ENCODE results near the gene EDN1.

Gene EDN1

DNA sequence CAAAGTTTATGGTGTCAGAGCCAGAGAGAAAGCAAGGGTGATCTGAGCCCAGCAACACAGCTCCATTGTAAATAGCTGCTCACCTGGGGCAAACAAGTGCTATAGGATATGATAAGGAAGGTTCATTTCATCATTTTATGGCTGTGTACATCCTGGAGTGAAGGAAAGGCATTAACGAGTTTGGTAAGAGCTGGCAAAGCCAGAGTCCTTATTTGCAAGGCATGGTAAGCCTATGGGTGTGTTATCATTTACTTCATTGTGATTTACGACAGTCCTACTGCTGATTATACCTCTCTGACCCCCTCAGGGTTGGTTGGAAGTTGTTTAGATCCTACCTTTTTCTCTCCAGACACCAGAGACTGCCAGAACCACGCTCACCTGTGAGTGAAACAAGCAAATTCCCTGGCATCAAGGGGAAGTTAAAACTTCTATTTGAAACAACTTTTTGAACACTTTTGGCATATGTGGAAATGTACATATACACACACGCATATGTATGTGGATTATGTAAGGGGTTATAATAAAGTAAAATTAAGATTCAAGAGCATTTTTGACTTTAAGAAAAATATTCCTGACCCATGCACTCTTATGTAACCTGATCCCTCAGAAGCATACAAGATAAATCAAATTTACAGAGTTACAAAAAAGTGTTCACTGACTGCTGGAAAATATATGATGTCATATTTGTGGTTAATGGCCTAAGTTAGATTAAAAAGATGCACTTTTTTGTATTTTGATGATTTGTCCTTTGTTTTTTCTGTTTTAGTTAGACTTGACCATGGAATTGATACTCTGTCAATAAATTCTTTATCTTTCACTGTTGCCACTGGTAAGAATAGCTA is 40.4 kb upstream of the EDN1 start:
- Histone ChIP-seq H3F3A (ENCODE audit: insufficient read depth) (no peaks in the 10 kb centered on the region), H3K9me3 (ENCODE audit: insufficient read depth, low read length) (no peaks in the 10 kb centered on the region), H3K4me2 (ENCODE audit: low read depth, low read length, poor library complexity, severe bottlenecking) (no peak overlapping the region), H3K4me3 (ENCODE audit: insufficient read depth, low read length, poor library complexity, severe bottlenecking) (no peak overlapping the region), H3K27ac (ENCODE audit: low read depth, low read length) (no peak overlapping the region), H3K36me3 (ENCODE audit: low read length) (no peaks in the 10 kb centered on the region), H3K9me2 (replicated peaks; ENCODE audit: insufficient read depth, low read length) (no peaks in the 10 kb centered on the region), H3K79me2 (ENCODE audit: insufficient read depth, low read length) (no peaks in the 10 kb centered on the region), H4K20me1 (ENCODE audit: low read depth, low read length) (no peaks in the 10 kb centered on the region), H2AFZ (ENCODE audit: low read depth, low read length, severe bottlenecking) (no peak overlapping the region), H3K27me3 (ENCODE audit: low read length) (no peaks in the 10 kb centered on the region), H3K9ac (ENCODE audit: low read length) (no peak overlapping the region)
- TF ChIP-seq EZH2phosphoT487 (conservative IDR thresholded peaks at IDR 0.05; ENCODE audit: low read length): no peak
- TF ChIP-seq, protein P1, sequence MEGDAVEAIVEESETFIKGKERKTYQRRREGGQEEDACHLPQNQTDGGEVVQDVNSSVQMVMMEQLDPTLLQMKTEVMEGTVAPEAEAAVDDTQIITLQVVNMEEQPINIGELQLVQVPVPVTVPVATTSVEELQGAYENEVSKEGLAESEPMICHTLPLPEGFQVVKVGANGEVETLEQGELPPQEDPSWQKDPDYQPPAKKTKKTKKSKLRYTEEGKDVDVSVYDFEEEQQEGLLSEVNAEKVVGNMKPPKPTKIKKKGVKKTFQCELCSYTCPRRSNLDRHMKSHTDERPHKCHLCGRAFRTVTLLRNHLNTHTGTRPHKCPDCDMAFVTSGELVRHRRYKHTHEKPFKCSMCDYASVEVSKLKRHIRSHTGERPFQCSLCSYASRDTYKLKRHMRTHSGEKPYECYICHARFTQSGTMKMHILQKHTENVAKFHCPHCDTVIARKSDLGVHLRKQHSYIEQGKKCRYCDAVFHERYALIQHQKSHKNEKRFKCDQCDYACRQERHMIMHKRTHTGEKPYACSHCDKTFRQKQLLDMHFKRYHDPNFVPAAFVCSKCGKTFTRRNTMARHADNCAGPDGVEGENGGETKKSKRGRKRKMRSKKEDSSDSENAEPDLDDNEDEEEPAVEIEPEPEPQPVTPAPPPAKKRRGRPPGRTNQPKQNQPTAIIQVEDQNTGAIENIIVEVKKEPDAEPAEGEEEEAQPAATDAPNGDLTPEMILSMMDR (IDR thresholded peaks at IDR 0.05; ENCODE audit: insufficient read depth, low read length, poor library complexity, severe bottlenecking): no peak

DNA sequence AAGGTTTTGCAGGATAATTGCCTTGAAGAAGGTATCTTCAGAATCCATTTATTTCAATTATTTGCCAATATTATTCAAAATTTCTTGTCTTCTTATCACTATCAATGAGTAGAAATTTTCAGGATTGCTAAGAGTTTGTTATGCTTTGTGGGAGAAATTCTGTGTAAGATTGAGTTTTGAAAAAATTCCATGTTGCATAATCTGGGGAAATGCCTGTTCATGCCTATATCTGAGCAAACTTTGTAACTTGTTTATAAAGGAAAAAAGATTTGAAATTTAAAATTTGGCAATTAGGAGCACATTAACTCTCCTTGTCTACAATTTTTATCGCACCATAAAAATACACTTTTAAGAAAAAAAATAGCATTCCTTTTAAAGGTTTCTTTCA is 39.8 kb upstream of the EDN1 start:
- H3K79me2 ChIP-seq (ENCODE audit: insufficient read depth, low read length): no peaks in the 10 kb centered on the region
- H3K27me3 ChIP-seq (ENCODE audit: low read length): no peaks in the 10 kb centered on the region
- no peak overlapping the region for H3K27ac ChIP-seq (ENCODE audit: low read depth, low read length)
- H2AFZ ChIP-seq (ENCODE audit: low read depth, low read length, severe bottlenecking): no peak overlapping the region
- H3K4me2 ChIP-seq (ENCODE audit: low read depth, low read length, poor library complexity, severe bottlenecking): no peak overlapping the region
- no peak overlapping the region for H3K9ac ChIP-seq (ENCODE audit: low read length)
- no peak overlapping the region for H3K4me3 ChIP-seq (ENCODE audit: insufficient read depth, low read length, poor library complexity, severe bottlenecking)
- TF ChIP-seq, protein P1 (IDR thresholded peaks at IDR 0.05; ENCODE audit: insufficient read depth, low read length, poor library complexity, severe bottlenecking): no peak
- TF ChIP-seq EZH2phosphoT487 (conservative IDR thresholded peaks at IDR 0.05; ENCODE audit: low read length): no peak
- no peaks in the 10 kb centered on the region for H3F3A ChIP-seq (ENCODE audit: insufficient read depth)
- H3K36me3 ChIP-seq (ENCODE audit: low read length): no peaks in the 10 kb centered on the region
- H3K9me3 ChIP-seq (ENCODE audit: insufficient read depth, low read length): no peaks in the 10 kb centered on the region
- no peaks in the 10 kb centered on the region for H4K20me1 ChIP-seq (ENCODE audit: low read depth, low read length)
- no peaks in the 10 kb centered on the region for H3K9me2 ChIP-seq (replicated peaks; ENCODE audit: insufficient read depth, low read length)

GRCh38 chr6:12254210-12254609 is 36.0 kb upstream of the EDN1 start:
- TF ChIP-seq, protein P1 (IDR thresholded peaks at IDR 0.05; ENCODE audit: insufficient read depth, low read length, poor library complexity, severe bottlenecking): no peak
- no peak for TF ChIP-seq EZH2phosphoT487 (conservative IDR thresholded peaks at IDR 0.05; ENCODE audit: low read length)
- H3K36me3 ChIP-seq (ENCODE audit: low read length): no peaks in the 10 kb centered on the region
- no peaks in the 10 kb centered on the region for H3K79me2 ChIP-seq (ENCODE audit: insufficient read depth, low read length)
- H3K27ac ChIP-seq (ENCODE audit: low read depth, low read length): no peak overlapping the region
- H3K9me2 ChIP-seq (replicated peaks; ENCODE audit: insufficient read depth, low read length): no peaks in the 10 kb centered on the region
- H4K20me1 ChIP-seq (ENCODE audit: low read depth, low read length): no peaks in the 10 kb centered on the region
- H3F3A ChIP-seq (ENCODE audit: insufficient read depth): no peaks in the 10 kb centered on the region
- H2AFZ ChIP-seq (ENCODE audit: low read depth, low read length, severe bottlenecking): no peak overlapping the region
- H3K9ac ChIP-seq (ENCODE audit: low read length): no peak overlapping the region
- H3K4me3 ChIP-seq (ENCODE audit: insufficient read depth, low read length, poor library complexity, severe bottlenecking): no peak overlapping the region
- H3K4me2 ChIP-seq (ENCODE audit: low read depth, low read length, poor library complexity, severe bottlenecking): no peak overlapping the region
- H3K27me3 ChIP-seq (ENCODE audit: low read length): no peaks in the 10 kb centered on the region
- no peaks in the 10 kb centered on the region for H3K9me3 ChIP-seq (ENCODE audit: insufficient read depth, low read length)

Measured in SU-DHL-6 (cell line).